ENCODE data around the gene COL6A3. TPM values are rescaled to one million over a fixed set of nuclear protein-coding genes. Genes with fewer than 3 reads are reported as not detected.

The COL6A3 gene
- total and polyA plus RNA-seq, 2 donors (not counting 1 experiment from before 2014, with no cell fraction given) = 316 to 1,525 TPM

DNA sequence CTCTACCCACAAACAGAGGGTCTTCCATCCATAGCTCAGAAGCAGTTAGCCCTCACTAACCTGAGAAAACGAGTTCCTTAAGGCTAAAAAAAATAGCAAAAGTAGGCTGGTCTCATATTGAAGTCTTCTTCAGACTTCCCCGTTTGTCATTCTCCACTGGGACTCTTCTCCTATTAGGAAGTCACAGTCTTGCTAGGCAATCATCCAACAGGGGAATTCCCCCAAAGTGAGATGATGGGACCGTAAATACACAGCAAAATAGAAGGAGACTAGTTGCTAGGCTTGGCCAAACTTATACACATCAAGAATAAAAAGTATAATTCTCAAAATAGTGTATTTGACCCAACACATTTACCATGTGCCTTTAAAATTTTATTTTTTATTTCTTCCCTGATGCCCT is 34.3 kb downstream of the COL6A3 start:
- Histone ChIP-seq H3K27ac (ENCODE audit: insufficient read depth, low read length) (no peak overlapping the region), H3K9me3 (ENCODE audit: control insufficient read depth, insufficient read depth, low read depth, low read length) (no peaks in the 10 kb centered on the region), H3K4me2 (ENCODE audit: extremely low read depth, insufficient read depth, low read length) (no peak overlapping the region), H3K4me3 (replicated peaks in 1 of 4; ENCODE audit: control extremely low read depth in 1 of 4, insufficient read depth in 1 of 4, low read depth in 3 of 4, low read length in 4 of 4) (no peak overlapping the region), H3K4me1 (ENCODE audit: control insufficient read depth, extremely low read depth, insufficient read depth, low read length) (peaks cover 7% of the 10 kb centered on the region), H3K79me2 (ENCODE audit: control insufficient read depth, insufficient read depth, low read length) (peaks cover 84% of the 10 kb centered on the region), H3K36me3 (ENCODE audit: control insufficient read depth, insufficient read depth, low read length) (peaks cover 42% of the 10 kb centered on the region), H4K20me1 (ENCODE audit: control insufficient read depth, extremely low read depth, insufficient read depth, low read length) (no peaks in the 10 kb centered on the region), H2AFZ (ENCODE audit: low read length) (no peak overlapping the region), H3K9ac (ENCODE audit: insufficient read depth, low read length) (no peak overlapping the region), H3K27me3 (ENCODE audit: control insufficient read depth, insufficient read depth, low read length) (no peaks in the 10 kb centered on the region)
- no peak for DNase-seq (ENCODE audit: low read depth in 2 of 2)
- TF ChIP-seq, protein P1, sequence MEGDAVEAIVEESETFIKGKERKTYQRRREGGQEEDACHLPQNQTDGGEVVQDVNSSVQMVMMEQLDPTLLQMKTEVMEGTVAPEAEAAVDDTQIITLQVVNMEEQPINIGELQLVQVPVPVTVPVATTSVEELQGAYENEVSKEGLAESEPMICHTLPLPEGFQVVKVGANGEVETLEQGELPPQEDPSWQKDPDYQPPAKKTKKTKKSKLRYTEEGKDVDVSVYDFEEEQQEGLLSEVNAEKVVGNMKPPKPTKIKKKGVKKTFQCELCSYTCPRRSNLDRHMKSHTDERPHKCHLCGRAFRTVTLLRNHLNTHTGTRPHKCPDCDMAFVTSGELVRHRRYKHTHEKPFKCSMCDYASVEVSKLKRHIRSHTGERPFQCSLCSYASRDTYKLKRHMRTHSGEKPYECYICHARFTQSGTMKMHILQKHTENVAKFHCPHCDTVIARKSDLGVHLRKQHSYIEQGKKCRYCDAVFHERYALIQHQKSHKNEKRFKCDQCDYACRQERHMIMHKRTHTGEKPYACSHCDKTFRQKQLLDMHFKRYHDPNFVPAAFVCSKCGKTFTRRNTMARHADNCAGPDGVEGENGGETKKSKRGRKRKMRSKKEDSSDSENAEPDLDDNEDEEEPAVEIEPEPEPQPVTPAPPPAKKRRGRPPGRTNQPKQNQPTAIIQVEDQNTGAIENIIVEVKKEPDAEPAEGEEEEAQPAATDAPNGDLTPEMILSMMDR (conservative IDR thresholded peaks at IDR 0.05 in 1 of 2, IDR thresholded peaks at IDR 0.05 in 1 of 2; ENCODE audit: low read depth in 1 of 2, low read length in 2 of 2) = no peak
- TF ChIP-seq EZH2 (IDR thresholded peaks at IDR 0.05; ENCODE audit: low read length, missing control alignments) = no peak

DNA sequence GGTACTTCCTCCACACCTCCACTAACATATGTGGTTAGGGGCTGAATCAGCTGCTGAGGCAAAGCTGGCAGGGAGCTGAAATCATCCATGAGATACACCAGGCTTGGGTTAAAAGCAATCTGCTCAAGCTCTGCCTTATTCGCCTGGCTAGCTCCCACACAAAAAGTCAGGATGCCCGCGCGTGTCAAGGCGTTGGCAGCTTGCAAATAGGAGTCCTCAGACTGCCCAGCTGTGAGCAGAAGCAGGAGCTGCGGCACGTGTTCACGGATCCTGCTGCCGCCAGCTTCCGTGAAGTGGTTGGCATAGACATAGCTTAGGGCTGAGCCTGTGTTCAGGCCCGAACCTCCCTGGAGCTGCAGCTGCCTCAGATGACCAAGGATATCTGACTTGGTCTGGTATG is 35.3 kb downstream of the COL6A3 start:
- peaks cover 84% of the 10 kb centered on the region for H3K79me2 ChIP-seq (ENCODE audit: control insufficient read depth, insufficient read depth, low read length)
- peaks cover 49% of the 10 kb centered on the region for H3K36me3 ChIP-seq (ENCODE audit: control insufficient read depth, insufficient read depth, low read length)
- H2AFZ ChIP-seq (ENCODE audit: low read length) = no peak overlapping the region
- no peak overlapping the region for H3K4me2 ChIP-seq (ENCODE audit: extremely low read depth, insufficient read depth, low read length)
- H3K27ac ChIP-seq (ENCODE audit: insufficient read depth, low read length) = no peak overlapping the region
- H4K20me1 ChIP-seq (ENCODE audit: control insufficient read depth, extremely low read depth, insufficient read depth, low read length) = no peaks in the 10 kb centered on the region
- H3K9me3 ChIP-seq (ENCODE audit: control insufficient read depth, insufficient read depth, low read depth, low read length) = no peaks in the 10 kb centered on the region
- TF ChIP-seq, protein P1 (conservative IDR thresholded peaks at IDR 0.05 in 1 of 2, IDR thresholded peaks at IDR 0.05 in 1 of 2; ENCODE audit: low read depth in 1 of 2, low read length in 2 of 2) = no peak
- no peak for TF ChIP-seq EZH2 (IDR thresholded peaks at IDR 0.05; ENCODE audit: low read length, missing control alignments)
- no peak for DNase-seq (ENCODE audit: low read depth in 2 of 2)
- no peak overlapping the region for H3K4me3 ChIP-seq (replicated peaks in 1 of 4; ENCODE audit: control extremely low read depth in 1 of 4, insufficient read depth in 1 of 4, low read depth in 3 of 4, low read length in 4 of 4)
- no peaks in the 10 kb centered on the region for H3K4me1 ChIP-seq (ENCODE audit: control insufficient read depth, extremely low read depth, insufficient read depth, low read length)
- no peak overlapping the region for H3K9ac ChIP-seq (ENCODE audit: insufficient read depth, low read length)
- H3K27me3 ChIP-seq (ENCODE audit: control insufficient read depth, insufficient read depth, low read length) = no peaks in the 10 kb centered on the region

DNA sequence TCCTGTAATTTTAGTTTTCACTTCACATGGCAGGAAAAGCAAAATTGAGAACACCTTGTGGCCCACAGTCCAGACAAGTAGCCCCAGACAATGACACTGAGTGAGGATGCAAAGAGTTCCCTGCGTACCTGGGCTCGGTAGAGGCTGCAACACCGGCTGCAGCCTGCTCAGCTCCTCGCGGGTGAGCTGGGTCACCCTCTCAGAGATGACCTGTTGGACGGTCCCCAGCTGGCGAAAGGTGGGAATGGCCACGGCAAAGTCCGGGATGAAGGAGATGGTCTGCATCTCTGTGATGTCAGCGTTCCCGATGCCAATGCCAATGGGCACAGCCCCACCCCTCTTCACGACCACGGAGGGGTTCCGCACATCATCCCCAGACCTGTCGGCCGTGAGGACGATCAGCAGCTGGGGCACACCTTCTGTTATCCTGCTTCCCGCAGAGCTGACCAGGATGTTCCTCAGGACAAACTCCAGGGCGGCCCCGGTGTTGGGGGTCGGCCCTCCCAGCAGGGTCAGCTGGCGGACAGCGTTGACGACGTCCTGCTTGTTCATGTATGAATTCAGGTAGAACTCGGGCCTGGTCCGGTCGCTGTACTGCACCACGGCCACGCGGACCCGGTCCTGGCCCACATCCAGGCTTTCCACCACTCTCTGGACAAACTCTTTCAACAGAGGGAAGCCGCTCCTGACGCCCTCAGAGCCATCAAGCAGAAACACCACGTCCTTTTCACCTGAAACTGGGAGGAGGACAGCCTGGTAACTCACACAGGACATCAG is 39.5 kb downstream of the COL6A3 start:
- Histone ChIP-seq H3K36me3 (ENCODE audit: control insufficient read depth, insufficient read depth, low read length) (peaks cover 61% of the 10 kb centered on the region), H3K79me2 (ENCODE audit: control insufficient read depth, insufficient read depth, low read length) (peaks cover 86% of the 10 kb centered on the region), H3K4me3 (replicated peaks in 1 of 4; ENCODE audit: control extremely low read depth in 1 of 4, insufficient read depth in 1 of 4, low read depth in 3 of 4, low read length in 4 of 4) (no peak overlapping the region), H3K9ac (ENCODE audit: insufficient read depth, low read length) (no peak overlapping the region), H3K27ac (ENCODE audit: insufficient read depth, low read length) (no peak overlapping the region), H2AFZ (ENCODE audit: low read length) (no peak overlapping the region), H3K4me2 (ENCODE audit: extremely low read depth, insufficient read depth, low read length) (no peak overlapping the region), H3K9me3 (ENCODE audit: control insufficient read depth, insufficient read depth, low read depth, low read length) (no peaks in the 10 kb centered on the region), H4K20me1 (ENCODE audit: control insufficient read depth, extremely low read depth, insufficient read depth, low read length) (no peaks in the 10 kb centered on the region), H3K27me3 (ENCODE audit: control insufficient read depth, insufficient read depth, low read length) (no peaks in the 10 kb centered on the region), H3K4me1 (ENCODE audit: control insufficient read depth, extremely low read depth, insufficient read depth, low read length) (no peaks in the 10 kb centered on the region)
- DNase-seq (ENCODE audit: low read depth in 2 of 2) = no peak
- TF ChIP-seq, protein P1 (conservative IDR thresholded peaks at IDR 0.05 in 1 of 2, IDR thresholded peaks at IDR 0.05 in 1 of 2; ENCODE audit: low read depth in 1 of 2, low read length in 2 of 2) = no peak
- TF ChIP-seq EZH2 (IDR thresholded peaks at IDR 0.05; ENCODE audit: low read length, missing control alignments) = no peak
